AG08396 (cell line): ENCODE data around the gene PLCB3.

Experiments
- DNase-seq: peaks from one replicate; pipeline ENCODE4 v3.0.0; 2012; ENCODE audit warnings: low spot score, mixed read lengths

PLCB3 gene

DNA sequence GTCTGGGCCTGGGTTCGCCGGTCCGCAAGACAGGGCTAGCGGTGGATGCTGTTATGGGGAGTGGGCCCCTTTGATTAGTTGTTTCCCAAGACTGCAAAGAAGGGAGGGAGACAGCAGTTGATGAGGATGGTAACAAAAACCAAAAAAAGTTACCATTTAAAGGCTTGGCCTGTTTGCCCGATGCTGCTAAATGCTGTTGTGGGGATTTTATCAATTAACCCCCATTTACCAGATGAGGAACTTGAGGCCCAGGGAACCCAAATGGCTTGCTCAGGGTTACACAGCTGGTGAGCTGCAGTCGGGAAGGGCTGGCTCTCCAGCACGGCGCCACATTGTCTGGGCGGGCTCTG is 28.7 kb upstream of the PLCB3 start:
- DNase-seq = no peak

DNA sequence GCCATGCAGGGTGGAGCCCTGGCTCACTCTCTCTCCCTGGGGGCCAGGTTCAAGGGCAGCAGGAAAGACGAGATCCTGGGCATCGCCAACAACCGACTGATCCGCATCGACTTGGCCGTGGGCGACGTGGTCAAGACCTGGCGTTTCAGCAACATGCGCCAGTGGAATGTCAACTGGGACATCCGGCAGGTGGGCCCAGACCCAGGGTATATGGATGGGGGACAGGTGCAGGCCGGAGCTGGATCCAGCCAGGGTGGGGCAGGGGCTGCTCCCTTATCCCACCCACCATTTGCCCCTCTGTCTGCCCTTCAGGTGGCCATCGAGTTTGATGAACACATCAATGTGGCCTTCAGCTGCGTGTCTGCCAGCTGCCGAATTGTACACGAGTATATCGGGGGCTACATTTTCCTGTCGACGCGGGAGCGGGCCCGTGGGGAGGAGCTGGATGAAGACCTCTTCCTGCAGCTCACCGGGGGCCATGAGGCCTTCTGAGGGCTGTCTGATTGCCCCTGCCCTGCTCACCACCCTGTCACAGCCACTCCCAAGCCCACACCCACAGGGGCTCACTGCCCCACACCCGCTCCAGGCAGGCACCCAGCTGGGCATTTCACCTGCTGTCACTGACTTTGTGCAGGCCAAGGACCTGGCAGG is 28.2 kb upstream of the PLCB3 start:
- DNase-seq = no peak

DNA sequence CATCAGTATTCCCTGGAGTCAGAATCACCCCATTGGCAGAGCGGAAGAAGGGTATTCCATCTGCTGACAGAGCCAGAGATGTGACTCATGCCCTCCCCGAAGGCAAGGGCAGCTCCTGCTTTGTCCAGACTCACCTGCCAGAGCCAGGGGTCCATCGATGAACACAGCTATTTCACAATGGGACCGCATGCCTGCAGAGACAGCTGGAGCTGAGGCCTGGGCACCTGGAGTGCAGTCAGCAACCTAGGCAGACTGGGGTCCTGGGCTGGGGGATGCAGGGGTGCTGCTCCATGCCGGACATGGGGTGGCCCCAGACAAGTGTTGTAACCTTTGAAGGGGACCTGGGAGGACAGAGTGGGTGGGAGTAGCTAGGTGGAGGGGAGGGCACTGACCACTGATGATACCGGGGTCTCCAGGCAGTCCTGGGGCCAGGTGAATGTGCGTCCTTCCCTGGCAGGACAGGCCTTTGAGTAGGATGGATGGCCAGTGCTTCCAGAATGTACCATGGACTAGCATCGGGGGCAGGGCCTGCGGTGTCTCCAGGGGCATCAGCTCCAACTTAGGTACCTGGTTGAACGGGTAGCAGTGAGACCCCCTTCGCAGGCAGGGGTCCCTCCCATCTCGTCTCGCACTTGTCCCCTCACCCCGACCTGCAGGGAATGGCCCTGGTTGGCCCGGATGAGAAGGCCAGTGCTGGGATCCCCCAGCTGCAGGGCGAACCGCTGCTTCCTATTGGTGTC is 27.0 kb upstream of the PLCB3 start:
- DNase-seq = no peak

DNA sequence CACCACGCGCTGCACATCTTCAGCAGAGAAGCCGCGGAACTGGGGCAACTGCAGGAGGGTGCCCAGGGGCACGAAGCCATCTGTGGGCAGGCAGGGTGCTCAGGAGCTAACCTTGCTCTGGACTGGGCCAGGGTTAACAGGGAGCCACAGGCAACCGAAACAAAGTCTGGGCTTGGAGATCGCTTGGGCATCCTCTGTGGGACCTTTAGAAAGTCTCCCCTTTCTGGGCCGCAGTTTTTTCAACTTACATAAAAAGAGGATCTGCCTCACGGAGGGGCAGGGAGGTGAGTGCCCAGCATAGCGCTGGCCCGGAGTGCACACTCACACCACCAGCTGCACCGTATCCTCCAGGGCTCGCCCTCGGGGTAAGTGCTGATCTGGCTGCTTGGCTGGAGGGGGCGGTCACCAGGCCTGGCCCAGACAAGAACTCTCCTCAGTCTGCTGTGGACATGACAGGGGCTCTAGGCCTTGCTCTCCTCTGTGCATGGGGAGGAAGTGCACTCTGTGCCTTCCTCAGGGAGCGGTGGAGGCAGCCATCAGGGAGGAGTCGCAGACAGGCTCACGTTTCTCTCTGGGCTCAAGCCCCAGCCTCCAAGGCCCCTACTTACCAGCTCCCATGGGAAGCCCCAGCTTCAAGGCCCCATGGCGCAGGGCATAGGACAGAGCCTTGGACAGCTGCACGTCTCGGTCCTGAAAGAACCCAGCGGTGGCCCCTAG is 26.3 kb upstream of the PLCB3 start:
- no peak for DNase-seq

DNA sequence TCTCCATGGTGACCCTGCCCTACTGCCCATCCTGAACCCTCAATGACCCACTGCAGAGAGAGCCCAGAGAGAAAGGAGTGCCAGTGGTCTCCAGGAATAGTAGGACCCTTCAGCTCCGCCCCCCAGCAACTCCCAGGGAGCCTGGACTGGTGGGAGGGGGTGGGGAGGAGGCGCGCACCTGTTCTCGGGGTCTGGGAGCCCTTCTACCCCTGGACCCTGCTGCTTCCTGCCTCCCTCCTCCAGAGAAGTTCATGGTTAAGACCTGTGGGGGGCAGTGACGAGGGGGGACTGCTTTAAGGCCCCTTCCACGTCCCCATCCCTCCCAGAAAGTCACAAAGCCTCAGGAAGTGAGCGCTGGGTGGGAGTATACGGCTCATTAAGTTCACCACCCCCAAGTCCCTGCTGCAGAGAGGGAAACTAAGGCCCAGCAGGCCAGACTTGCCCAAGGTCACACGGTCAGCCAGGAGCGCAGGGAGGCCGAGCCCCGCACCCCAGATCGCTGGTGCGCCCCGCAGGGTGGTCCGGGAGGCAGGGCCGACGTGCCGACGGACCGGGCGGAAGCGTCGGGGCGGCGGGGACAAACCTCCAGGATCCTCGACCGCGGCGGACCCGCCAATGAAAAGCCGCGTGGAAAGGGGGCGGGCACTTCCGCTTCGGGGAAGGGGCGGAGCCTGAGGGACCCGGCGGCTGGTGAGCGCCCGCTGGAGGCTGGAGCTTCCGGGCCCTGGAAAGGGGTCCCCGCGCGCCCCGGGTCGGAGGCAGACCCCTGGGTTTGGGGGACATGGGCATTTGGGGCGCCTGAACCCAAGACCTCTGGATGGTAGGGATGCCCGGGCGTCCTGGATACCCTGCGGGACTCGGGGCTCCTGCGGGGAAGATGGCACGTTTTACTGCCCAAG is 25.5 kb upstream of the PLCB3 start, which contains the start of the genes NUDT22 and TRPT1:
Gene NUDT22 (plus strand): TSS at position 667 of the 899 bp plus-strand sequence. CDS start 379 bp downstream, outside the sequence.
Gene TRPT1 (minus strand): TSS at position 579 of the 899 bp plus-strand sequence. CDS start 326 bp downstream, at position 253.
- DNase-seq = peak; percentile 96

DNA sequence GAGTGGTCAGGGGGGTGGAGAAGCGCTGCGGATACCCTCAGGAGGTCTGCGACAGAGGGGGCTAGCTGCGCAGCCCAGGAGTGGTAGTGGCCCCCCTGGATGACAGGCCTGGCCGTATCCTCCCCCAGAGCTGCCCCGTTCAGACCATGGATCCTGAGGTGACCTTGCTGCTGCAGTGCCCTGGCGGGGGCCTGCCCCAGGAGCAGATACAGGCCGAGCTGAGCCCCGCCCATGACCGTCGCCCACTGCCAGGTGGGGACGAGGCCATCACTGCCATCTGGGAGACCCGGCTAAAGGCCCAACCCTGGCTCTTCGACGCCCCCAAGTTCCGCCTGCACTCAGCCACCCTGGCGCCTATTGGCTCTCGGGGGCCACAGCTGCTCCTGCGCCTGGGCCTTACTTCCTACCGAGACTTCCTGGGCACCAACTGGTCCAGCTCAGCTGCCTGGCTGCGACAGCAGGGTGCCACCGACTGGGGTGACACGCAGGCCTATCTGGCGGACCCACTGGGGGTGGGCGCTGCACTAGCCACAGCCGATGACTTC is 24.8 kb upstream of the PLCB3 start:
- peak; percentile 46 for DNase-seq

DNA sequence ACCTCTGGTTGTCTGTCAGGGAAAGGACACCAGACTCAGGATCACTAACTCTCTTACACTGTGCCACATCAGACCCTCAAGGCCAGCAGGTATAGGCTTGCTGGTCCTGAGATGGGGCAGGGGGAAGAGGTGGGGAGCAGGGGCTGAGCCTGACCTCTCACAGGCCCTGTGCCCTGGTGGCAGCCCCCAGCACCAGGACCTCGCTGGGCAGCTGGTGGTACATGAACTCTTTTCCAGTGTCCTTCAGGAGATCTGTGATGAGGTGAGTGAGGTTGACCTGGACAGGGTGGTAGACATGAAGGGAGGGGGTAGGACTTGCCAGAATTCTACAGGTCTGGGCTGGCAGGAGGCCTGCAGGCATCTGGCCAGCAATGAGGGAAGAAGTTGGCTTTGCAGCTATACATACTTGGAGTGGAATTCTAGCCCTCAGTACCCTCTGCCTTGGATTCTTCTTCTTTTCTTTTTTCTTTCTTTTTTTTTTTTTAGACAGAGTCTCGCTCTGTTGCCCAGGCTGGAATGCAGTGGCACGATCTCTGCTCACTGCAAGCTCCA is 23.8 kb upstream of the PLCB3 start:
- no peak for DNase-seq

DNA sequence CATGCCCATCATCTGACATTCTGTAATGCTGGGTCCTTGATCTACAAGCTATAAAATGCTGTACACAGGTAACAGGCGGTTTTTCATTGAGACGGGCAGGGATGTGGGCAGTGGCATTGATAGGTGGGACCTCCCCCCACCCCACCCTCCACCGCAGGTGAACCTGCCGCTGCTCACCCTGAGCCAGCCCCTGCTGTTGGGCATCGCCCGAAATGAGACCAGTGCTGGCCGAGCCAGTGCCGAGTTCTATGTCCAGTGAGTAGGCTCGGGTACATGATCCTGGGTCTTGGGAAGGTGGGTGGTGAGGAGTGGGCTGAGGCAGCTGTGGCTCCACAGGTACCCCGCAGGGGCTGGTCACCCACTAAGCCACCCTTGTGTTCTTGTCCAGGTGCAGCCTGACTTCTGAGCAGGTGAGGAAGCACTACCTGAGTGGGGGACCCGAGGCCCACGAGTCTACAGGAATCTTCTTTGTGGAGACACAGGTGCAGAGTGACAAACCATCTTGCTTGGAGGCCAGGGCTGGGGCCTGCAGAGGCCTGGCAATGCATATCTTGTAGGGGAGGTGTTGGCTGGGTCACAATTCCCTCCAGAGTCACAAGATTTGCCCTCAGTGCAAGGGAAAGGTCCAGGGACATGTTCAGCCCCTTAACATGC is 22.1 kb upstream of the PLCB3 start:
- DNase-seq = no peak

DNA sequence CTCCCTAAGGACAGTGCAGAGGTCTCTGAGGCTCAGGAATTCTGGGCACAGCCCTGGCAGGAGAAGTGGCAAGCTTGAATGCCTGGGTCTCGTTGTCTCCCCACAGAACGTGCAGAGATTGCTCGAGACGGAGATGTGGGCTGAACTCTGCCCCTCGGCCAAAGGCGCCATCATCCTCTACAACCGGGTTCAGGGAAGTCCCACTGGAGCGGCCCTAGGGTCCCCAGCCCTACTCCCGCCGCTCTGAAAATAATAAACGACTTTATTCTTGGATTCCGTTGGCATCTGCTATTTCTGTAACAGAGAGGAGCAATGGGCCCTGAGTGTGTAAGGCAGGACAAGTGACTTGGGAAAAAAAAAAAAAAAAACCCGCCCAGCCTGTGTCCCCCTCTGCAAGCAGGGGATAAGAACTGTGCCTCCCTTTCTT is 21.6 kb upstream of the PLCB3 start:
- DNase-seq = no peak

DNA sequence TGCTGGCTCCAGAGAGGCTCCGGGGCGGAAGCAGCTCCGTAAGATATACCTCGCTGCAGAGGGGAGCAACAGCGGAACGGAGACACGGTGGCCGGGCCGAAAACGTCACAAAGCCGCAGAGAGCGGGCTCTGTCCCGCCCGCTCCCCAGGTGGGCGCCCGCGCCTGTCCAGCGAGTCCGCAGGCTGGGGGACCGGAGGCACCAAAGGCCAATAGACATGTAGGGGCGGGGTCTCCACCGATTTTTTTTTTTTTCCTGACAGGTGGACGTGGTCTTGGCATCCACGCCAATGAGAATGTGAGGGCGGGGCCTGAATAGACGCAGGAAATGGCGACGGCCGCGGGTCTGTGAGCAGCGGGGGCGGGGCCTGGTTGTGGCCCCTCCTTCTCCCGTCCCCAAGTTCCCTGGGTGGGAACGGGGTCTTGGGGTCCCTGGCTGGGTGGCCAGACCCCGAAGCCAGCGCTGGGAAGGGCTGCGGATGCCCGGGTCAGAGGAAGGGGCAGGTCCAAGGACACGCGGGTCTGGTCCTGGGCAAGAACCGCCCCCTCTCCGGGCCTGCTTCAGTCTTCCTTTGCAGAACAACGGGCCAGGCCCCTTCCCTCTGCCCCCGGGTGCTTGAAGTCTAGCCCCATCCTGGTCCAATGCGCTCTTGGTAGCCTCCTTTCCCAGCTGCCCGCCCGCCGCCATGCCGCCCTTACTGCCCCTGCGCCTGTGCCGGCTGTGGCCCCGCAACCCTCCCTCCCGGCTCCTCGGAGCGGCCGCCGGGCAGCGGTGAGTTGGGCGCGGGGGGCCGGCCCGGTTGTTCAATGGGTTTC is 21.0 kb upstream of the PLCB3 start, which contains the start of gene DNAJC4:
Gene DNAJC4 (plus strand): TSS at position 378 of the 814 bp plus-strand sequence. CDS start 307 bp downstream, at position 685.
- peak; percentile 86 for DNase-seq

DNA sequence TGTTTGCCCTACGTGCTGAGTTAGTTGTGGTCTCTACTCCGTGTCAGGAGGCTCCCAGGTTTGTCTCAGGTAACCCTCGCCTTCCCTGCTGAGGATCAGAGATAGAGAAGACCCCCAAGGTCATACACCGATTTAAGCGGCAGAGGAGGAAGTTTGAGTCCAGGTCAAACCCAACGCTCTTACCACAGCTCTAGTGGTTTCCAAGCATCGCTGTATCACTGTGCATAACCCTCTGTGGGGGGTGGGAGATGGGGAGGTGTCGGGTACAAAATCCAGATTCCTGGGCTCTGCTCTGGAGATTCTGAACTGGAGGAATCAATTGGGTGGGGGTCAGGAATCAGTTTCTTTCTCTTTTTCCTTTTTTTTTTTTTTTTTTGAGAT is 20.4 kb upstream of the PLCB3 start:
- DNase-seq = no peak

DNA sequence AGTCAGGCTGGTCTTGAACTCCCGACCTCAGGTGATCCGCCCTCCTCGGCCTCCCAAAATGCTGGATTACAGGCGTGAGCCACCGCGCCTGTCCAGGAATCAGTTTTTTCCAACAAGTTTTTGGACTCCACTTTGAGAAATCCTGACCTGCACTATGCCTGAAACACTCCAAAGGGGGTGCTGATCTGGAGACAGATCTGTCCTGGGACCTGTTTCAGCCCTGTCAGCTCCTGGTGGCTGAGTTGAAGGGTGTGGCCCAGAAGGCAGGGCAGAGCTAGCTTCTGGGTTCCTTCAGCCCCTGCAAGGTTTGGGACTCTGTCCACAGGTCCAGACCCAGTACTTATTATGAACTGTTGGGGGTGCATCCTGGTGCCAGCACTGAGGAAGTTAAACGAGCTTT is 19.8 kb upstream of the PLCB3 start:
- DNase-seq = no peak

DNA sequence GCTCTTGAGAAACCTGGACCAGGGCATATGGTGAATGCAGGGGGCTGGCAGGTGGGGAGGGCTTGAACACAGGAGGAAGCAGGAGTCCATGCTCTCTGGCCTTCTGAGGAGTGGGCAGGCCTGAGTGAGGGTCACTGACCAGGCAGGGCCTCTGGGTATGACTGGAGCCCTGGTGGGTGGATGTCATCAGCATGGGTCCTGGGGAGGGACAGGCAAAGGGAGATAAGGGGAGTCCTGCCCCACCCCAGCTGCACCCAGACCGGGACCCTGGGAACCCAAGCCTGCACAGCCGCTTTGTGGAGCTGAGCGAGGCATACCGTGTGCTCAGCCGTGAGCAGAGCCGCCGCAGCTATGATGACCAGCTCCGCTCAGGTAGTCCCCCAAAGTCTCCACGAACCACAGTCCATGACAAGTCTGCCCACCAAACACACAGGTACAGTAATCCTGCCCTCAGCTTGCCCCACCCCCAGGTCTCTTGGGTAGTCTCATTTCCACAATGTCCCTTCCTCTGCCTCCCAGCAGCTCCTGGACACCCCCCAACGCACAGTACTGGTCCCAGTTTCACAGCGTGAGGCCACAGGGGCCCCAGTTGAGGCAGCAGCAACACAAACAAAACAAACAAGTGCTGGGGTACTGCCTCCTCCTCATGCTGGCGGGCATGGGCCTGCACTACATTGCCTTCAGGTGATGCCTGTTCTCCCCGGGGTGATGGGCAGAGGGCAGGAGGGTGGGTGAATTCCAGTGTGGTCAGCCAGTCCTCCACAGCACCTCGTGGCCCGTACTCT is 19.0 kb upstream of the PLCB3 start:
- no peak for DNase-seq

DNA sequence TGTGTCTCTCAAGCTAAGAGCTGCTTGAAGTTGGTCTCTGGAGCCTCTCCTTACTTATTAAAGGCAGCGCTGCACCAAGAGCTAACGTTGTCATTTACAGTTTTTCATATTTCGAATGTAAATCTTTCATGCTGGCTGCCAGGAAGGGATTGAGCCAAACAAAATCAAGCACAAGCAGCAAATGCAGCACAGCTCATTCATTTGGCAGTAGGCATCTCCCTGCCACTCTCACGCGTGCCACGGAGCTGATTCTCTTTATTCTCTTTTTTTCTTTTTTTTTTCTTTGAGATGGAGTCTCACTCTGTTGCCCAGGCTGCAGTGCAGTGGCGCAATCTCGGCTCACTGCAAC is 18.4 kb upstream of the PLCB3 start:
- no peak for DNase-seq

DNA sequence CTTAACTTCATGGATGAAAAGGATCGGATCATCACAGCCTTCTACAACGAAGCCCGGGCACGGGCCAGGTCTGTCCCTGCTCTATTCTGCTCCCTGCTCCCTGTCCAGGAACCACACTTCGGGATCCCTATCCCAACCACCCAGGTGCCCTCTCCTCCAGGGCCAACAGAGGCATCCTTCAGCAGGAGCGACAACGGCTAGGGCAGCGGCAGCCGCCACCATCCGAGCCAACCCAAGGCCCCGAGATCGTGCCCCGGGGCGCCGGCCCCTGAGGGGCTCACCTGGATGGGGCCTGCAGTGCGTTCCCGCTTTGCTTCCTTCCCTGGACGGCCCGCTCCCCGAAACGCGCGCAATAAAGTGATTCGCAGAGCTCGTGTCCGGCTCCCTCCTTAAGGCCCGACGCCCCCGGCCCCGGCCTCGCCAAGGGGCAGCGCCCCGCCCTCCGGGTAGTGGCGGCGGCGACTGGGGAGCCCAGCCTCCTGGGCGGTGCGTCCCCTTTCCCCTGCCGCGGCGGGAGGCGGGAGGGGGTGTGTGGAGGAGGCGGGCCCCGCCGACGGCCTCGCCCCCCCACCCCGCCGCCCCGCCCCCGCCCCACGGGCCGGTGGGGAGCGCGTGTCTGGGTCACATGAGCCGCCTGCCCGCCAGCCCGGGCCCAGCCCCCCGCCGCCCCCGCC is 17.3 kb upstream of the PLCB3 start, which contains the start of gene VEGFB:
Gene VEGFB (plus strand): TSS at position 672 of the 674 bp plus-strand sequence. CDS start 250 bp downstream, outside the sequence.
- peak; percentile 84 for DNase-seq

DNA sequence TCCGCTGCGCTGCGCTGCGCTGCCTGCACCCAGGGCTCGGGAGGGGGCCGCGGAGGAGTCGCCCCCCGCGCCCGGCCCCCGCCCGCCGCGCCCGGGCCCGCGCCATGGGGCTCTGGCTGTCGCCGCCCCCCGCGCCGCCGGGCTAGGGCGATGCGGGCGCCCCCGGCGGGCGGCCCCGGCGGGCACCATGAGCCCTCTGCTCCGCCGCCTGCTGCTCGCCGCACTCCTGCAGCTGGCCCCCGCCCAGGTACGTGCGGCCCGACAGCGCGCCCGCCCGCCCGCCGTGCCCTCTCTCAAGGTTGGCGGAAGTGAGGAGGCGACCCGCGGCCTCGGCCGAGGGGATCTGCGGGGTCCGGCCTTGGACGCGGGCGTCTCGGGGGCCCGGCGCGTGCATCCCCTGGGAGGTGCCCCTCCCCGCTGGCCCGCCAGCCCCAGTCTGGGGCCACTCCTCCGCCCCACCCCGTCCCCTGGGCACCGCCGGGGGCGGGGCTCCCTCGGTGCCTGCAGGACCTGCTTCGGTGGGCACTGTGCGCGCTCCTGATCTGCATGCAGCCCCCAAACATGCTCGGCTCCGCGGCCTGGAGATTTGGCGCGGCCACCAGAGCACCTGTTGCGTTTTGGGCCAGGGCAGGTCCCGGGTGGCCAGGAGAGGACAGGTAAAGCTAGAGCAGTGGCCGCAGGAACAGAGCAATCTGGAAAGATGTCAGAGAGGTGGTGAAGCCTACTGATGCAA is 16.5 kb upstream of the PLCB3 start:
- peak; percentile 53 for DNase-seq

DNA sequence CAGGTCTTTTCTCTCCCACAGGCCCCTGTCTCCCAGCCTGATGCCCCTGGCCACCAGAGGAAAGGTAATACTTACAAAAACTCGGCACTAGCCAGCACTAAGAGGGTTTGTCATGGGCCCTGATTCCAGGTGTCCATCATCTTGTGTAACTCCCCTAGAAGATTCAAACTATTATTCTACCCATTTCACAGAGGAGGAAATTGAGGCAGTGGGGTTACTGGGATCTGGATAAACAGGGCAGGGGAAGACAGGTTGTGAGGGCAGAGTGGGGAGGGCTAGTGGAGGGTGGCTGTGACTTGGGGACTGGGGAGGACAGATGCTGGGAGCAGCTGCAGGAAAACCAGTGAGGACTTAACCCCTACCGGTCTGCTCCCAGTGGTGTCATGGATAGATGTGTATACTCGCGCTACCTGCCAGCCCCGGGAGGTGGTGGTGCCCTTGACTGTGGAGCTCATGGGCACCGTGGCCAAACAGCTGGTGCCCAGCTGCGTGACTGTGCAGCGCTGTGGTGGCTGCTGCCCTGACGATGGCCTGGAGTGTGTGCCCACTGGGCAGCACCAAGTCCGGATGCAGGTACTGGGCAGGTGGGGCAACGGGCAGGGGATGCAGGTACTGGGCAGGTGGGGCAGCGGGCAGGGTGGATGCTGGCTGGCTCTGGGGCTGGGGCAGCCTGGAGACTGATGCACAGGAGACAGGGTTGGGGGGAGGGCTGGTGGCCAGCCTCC is 15.7 kb upstream of the PLCB3 start:
- no peak for DNase-seq
